ENCODE measurements around the gene GPC6.

Gene GPC6

GRCh38 chr13:93266681-93267080, 40.1 kb downstream of the GPC6 start:
- Histone ChIP-seq H3K9me3 (ENCODE audit: control insufficient read depth, insufficient read depth, low read length) (no peaks in the 10 kb centered on the region), H3K4me3 (ENCODE audit: low read length) (no peak overlapping the region), H3K27ac (ENCODE audit: low read length) (no peak overlapping the region), H3K36me3 (ENCODE audit: control insufficient read depth, insufficient read depth, low read length) (no peaks in the 10 kb centered on the region), H3K4me1 (ENCODE audit: control insufficient read depth, insufficient read depth, low read length) (peaks cover 2% of the 10 kb centered on the region; the same call in 1 of the 2 replicates), H3K27me3 (ENCODE audit: control insufficient read depth, insufficient read depth, low read length) (no peaks in the 10 kb centered on the region)
- WGBS (ENCODE audit: insufficient coverage, insufficient read length) = no CpG with 5 or more reads among the region's 1 CpG
- no peak for DNase-seq (ENCODE audit: low read depth, low spot score)

- Histone ChIP-seq H3K4me1 (ENCODE audit: control insufficient read depth, insufficient read depth, low read length) (peaks cover 2% of the 10 kb centered on the region; the same call in 1 of the 2 replicates), H3K27me3 (ENCODE audit: control insufficient read depth, insufficient read depth, low read length) (no peaks in the 10 kb centered on the region), H3K27ac (ENCODE audit: low read length) (no peak overlapping the region), H3K9me3 (ENCODE audit: control insufficient read depth, insufficient read depth, low read length) (no peaks in the 10 kb centered on the region), H3K36me3 (ENCODE audit: control insufficient read depth, insufficient read depth, low read length) (no peaks in the 10 kb centered on the region), H3K4me3 (ENCODE audit: low read length) (no peak overlapping the region)
- WGBS (ENCODE audit: insufficient coverage, insufficient read length) = no CpG with 5 or more reads among the region's 7 CpGs
- DNase-seq (ENCODE audit: low read depth, low spot score) = no peak
These were observed 41.9 kb downstream of the GPC6 start for GRCh38 chr13:93268327-93269028.

- H3K27me3 ChIP-seq (ENCODE audit: control insufficient read depth, insufficient read depth, low read length) = no peaks in the 10 kb centered on the region
- H3K9me3 ChIP-seq (ENCODE audit: control insufficient read depth, insufficient read depth, low read length) = no peaks in the 10 kb centered on the region
- WGBS (ENCODE audit: insufficient coverage, insufficient read length) = no CpG with 5 or more reads among the region's 5 CpGs
- no peak overlapping the region for H3K27ac ChIP-seq (ENCODE audit: low read length)
- DNase-seq (ENCODE audit: low read depth, low spot score) = no peak
- no peaks in the 10 kb centered on the region for H3K36me3 ChIP-seq (ENCODE audit: control insufficient read depth, insufficient read depth, low read length)
- peaks cover 2% of the 10 kb centered on the region; the same call in 1 of the 2 replicates for H3K4me1 ChIP-seq (ENCODE audit: control insufficient read depth, insufficient read depth, low read length)
- H3K4me3 ChIP-seq (ENCODE audit: low read length) = no peak overlapping the region
These were observed 44.4 kb downstream of the GPC6 start for GRCh38 chr13:93270769-93271742.

GRCh38 chr13:93279982-93280381, 53.4 kb downstream of the GPC6 start:
- Histone ChIP-seq H3K27me3 (ENCODE audit: control insufficient read depth, insufficient read depth, low read length) (no peaks in the 10 kb centered on the region), H3K4me3 (ENCODE audit: low read length) (no peak overlapping the region), H3K27ac (ENCODE audit: low read length) (no peak overlapping the region), H3K36me3 (ENCODE audit: control insufficient read depth, insufficient read depth, low read length) (no peaks in the 10 kb centered on the region), H3K4me1 (ENCODE audit: control insufficient read depth, insufficient read depth, low read length) (peaks cover 1% of the 10 kb centered on the region; the same call in 1 of the 2 replicates), H3K9me3 (ENCODE audit: control insufficient read depth, insufficient read depth, low read length) (no peaks in the 10 kb centered on the region)
- no CpG with 5 or more reads among the region's 1 CpG for WGBS (ENCODE audit: insufficient coverage, insufficient read length)
- no peak for DNase-seq (ENCODE audit: low read depth, low spot score)

GRCh38 chr13:93280688-93281087, 54.1 kb downstream of the GPC6 start:
- Histone ChIP-seq H3K4me1 (ENCODE audit: control insufficient read depth, insufficient read depth, low read length) (peaks cover 1% of the 10 kb centered on the region; the same call in 1 of the 2 replicates), H3K4me3 (ENCODE audit: low read length) (no peak overlapping the region), H3K27ac (ENCODE audit: low read length) (no peak overlapping the region), H3K9me3 (ENCODE audit: control insufficient read depth, insufficient read depth, low read length) (no peaks in the 10 kb centered on the region), H3K36me3 (ENCODE audit: control insufficient read depth, insufficient read depth, low read length) (no peaks in the 10 kb centered on the region), H3K27me3 (ENCODE audit: control insufficient read depth, insufficient read depth, low read length) (no peaks in the 10 kb centered on the region)
- no peak for DNase-seq (ENCODE audit: low read depth, low spot score)
- WGBS (ENCODE audit: insufficient coverage, insufficient read length) = no CpG with 5 or more reads among the region's 8 CpGs

- no CpG with 5 or more reads among the region's 4 CpGs for WGBS (ENCODE audit: insufficient coverage, insufficient read length)
- Histone ChIP-seq H3K36me3 (ENCODE audit: control insufficient read depth, insufficient read depth, low read length) (no peaks in the 10 kb centered on the region), H3K27me3 (ENCODE audit: control insufficient read depth, insufficient read depth, low read length) (no peaks in the 10 kb centered on the region), H3K4me1 (ENCODE audit: control insufficient read depth, insufficient read depth, low read length) (peaks cover 4% of the 10 kb centered on the region), H3K9me3 (ENCODE audit: control insufficient read depth, insufficient read depth, low read length) (no peaks in the 10 kb centered on the region), H3K4me3 (ENCODE audit: low read length) (no peak overlapping the region), H3K27ac (ENCODE audit: low read length) (no peak overlapping the region)
- no peak for DNase-seq (ENCODE audit: low read depth, low spot score)
These were observed 56.6 kb downstream of the GPC6 start for GRCh38 chr13:93283255-93283654.

GRCh38 chr13:93284064-93284463, 57.5 kb downstream of the GPC6 start:
- no peak overlapping the region for H3K27ac ChIP-seq (ENCODE audit: low read length)
- H3K4me3 ChIP-seq (ENCODE audit: low read length) = no peak overlapping the region
- DNase-seq (ENCODE audit: low read depth, low spot score) = no peak
- H3K9me3 ChIP-seq (ENCODE audit: control insufficient read depth, insufficient read depth, low read length) = no peaks in the 10 kb centered on the region
- no peaks in the 10 kb centered on the region for H3K27me3 ChIP-seq (ENCODE audit: control insufficient read depth, insufficient read depth, low read length)
- H3K4me1 ChIP-seq (ENCODE audit: control insufficient read depth, insufficient read depth, low read length) = peaks cover 5% of the 10 kb centered on the region
- WGBS (ENCODE audit: insufficient coverage, insufficient read length) = no CpG with 5 or more reads among the region's 1 CpG
- H3K36me3 ChIP-seq (ENCODE audit: control insufficient read depth, insufficient read depth, low read length) = no peaks in the 10 kb centered on the region

- DNase-seq (ENCODE audit: low read depth, low spot score) = no peak
- no CpG with 5 or more reads among the region's 4 CpGs for WGBS (ENCODE audit: insufficient coverage, insufficient read length)
These were observed 59.4 kb downstream of the GPC6 start for GRCh38 chr13:93286047-93286446.

GRCh38 chr13:93289053-93289452, 62.4 kb downstream of the GPC6 start:
- Histone ChIP-seq H3K4me3 (ENCODE audit: low read length) (no peak overlapping the region), H3K4me1 (ENCODE audit: control insufficient read depth, insufficient read depth, low read length) (peaks cover 4% of the 10 kb centered on the region; the same call in 1 of the 2 replicates), H3K27ac (ENCODE audit: low read length) (no peak overlapping the region), H3K27me3 (ENCODE audit: control insufficient read depth, insufficient read depth, low read length) (no peaks in the 10 kb centered on the region), H3K9me3 (ENCODE audit: control insufficient read depth, insufficient read depth, low read length) (no peaks in the 10 kb centered on the region), H3K36me3 (ENCODE audit: control insufficient read depth, insufficient read depth, low read length) (no peaks in the 10 kb centered on the region)
- DNase-seq (ENCODE audit: low read depth, low spot score) = no peak
- WGBS (ENCODE audit: insufficient coverage, insufficient read length) = no CpG with 5 or more reads among the region's 4 CpGs

More at GRCh38 chr13:93286047-93286446, 59.4 kb downstream of the GPC6 start:
- H3K36me3 ChIP-seq (ENCODE audit: control insufficient read depth, insufficient read depth, low read length) = no peaks in the 10 kb centered on the region
- no peaks in the 10 kb centered on the region for H3K27me3 ChIP-seq (ENCODE audit: control insufficient read depth, insufficient read depth, low read length)
- no peak overlapping the region for H3K27ac ChIP-seq (ENCODE audit: low read length)
- H3K9me3 ChIP-seq (ENCODE audit: control insufficient read depth, insufficient read depth, low read length) = no peaks in the 10 kb centered on the region
- peaks cover 4% of the 10 kb centered on the region; the same call in 1 of the 2 replicates for H3K4me1 ChIP-seq (ENCODE audit: control insufficient read depth, insufficient read depth, low read length)
- no peak overlapping the region for H3K4me3 ChIP-seq (ENCODE audit: low read length)

GRCh38 chr13:93289842-93290241, 63.2 kb downstream of the GPC6 start:
- H3K4me1 ChIP-seq (ENCODE audit: control insufficient read depth, insufficient read depth, low read length) = peaks cover 4% of the 10 kb centered on the region; the same call in 1 of the 2 replicates
- WGBS (ENCODE audit: insufficient coverage, insufficient read length) = no CpG with 5 or more reads among the region's 1 CpG
- no peak for DNase-seq (ENCODE audit: low read depth, low spot score)
- H3K9me3 ChIP-seq (ENCODE audit: control insufficient read depth, insufficient read depth, low read length) = no peaks in the 10 kb centered on the region
- no peaks in the 10 kb centered on the region for H3K27me3 ChIP-seq (ENCODE audit: control insufficient read depth, insufficient read depth, low read length)
- no peaks in the 10 kb centered on the region for H3K36me3 ChIP-seq (ENCODE audit: control insufficient read depth, insufficient read depth, low read length)
- H3K4me3 ChIP-seq (ENCODE audit: low read length) = no peak overlapping the region
- no peak overlapping the region for H3K27ac ChIP-seq (ENCODE audit: low read length)

Data from iPS DF 6.9 (cell line).